Activated T-helper 1 cell treated with anti-CD3 and anti-CD28 coated beads, Interleukin-12 subunit alpha, Interleukin-12 subunit beta, Interleukin-2, Interleukin-4 antibody, amounts not matched to agents 30 ng/mL and 10 ng/mL and 1 ng/mL, durations not matched to agents 14 hours and 24 hours and 36 hours (primary cell): Measurements from ENCODE around the gene ESR1. TPM values are rescaled to one million over a fixed set of nuclear protein-coding genes. Genes with fewer than 3 reads are reported as not detected.
"Not testable (repeated sequence)": the region's sequence is repeated elsewhere in the genome, so short reads cannot be mapped to it uniquely, and the experiment has no call there.

Source experiments
- DNase-seq: peaks from one replicate; pipeline ENCODE4 v3.0.0; 2021; ENCODE audit warnings: low spot score
- H3K27ac Mint-ChIP-seq: one replicate; pipeline ENCODE4 v1.8.0; 2021; ENCODE audit warnings: mild to moderate bottlenecking, mixed read lengths
- H3K27me3 Mint-ChIP-seq: one replicate; pipeline ENCODE4 v1.8.0; 2022; ENCODE audit warnings: mild to moderate bottlenecking, moderate library complexity, mixed read lengths; ENCODE audit not compliant: insufficient read depth
- H3K36me3 Mint-ChIP-seq: one replicate; pipeline ENCODE4 v1.8.0; 2021; ENCODE audit warnings: low read depth, mixed read lengths
- H3K4me1 Mint-ChIP-seq: one replicate; pipeline ENCODE4 v1.8.0; 2021; ENCODE audit warnings: low read depth, mixed read lengths
- H3K4me3 Mint-ChIP-seq: one replicate; pipeline ENCODE4 v1.8.0; 2021; ENCODE audit warnings: mild to moderate bottlenecking, moderate library complexity, mixed read lengths
- H3K9me3 Mint-ChIP-seq: one replicate; pipeline ENCODE4 v1.8.0; 2021; ENCODE audit warnings: mixed read lengths
- intact Hi-C: fragments of 100-400 bp; cut with micrococcal nuclease; formaldehyde crosslinking; loops from one replicate; pipeline ENCODE4 v1.15.1; 2024
- total RNA-seq: library from RNA; stranded (reverse); gene quantifications from 2 replicates; pipeline ENCODE4 v1.2.3, GENCODE V29; 2022

The ESR1 gene
- total RNA-seq, 1 donor from 2014 or later: 0.34 TPM

DNA sequence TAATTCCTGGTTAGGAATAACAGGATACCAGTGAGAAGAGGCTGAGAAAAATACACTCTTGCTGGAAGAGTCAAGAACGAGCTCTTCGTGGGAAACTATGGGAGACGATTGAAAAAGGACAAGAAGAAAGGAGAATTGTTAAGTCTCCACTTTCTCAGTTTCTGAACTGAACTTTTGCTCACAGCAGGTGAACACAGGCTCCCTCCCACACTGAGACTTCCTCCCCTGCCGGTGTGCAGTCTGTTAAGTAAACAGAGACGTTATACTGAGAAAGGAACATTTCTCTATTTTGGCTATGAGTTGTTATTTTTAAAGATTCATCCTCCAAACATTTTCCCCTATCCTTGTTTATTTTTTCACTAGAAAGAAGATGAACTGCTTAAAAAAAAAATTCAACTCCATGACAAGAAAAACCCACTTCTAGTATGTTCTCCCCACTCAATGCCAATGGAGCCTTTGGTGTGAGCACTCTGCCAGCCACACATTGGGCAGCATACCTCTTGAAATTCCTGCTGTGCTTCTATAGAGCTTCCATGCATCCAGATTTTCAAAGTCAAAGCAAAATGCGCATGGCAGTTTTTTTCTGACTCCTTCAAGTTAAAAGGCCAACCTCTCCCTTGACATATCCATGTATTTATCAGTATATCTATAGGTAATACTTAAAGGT is 250.5 kb downstream of the ESR1 start:
- no peaks in the 10 kb centered on the region for H3K4me1 Mint-ChIP-seq
- no peak for DNase-seq
- intact Hi-C loops: no loop called here

DNA sequence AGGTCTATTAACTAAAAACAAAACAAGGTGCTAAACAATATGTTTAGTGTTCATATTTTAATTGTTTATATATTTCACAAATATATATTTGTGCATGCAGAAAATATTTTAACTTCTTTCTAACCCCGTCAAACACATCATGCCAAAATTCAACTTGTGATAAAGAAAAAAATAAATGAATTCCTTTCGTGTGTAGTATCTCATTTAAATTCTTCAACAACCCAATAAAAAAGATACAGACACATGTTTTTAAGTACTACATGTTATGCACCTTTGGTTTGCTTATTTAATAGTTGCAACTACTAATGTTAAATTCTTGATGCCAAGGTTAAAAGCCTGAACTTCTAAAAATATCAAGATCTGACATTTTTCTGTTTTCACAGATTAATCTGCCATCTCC is 252.4 kb downstream of the ESR1 start:
- DNase-seq: no peak
- Mint-ChIP-seq H3K36me3 (no peaks in the 10 kb centered on the region), H3K27me3 (no peaks in the 10 kb centered on the region), H3K4me3 (no peak overlapping the region), H3K9me3 (no peaks in the 10 kb centered on the region), H3K4me1 (no peaks in the 10 kb centered on the region), H3K27ac (no peak overlapping the region)
- intact Hi-C loops: no loop called here

More for the DNA sequence above, 250.5 kb downstream of the ESR1 start:
- no peaks in the 10 kb centered on the region for H3K9me3 Mint-ChIP-seq
- H3K27me3 Mint-ChIP-seq: no peaks in the 10 kb centered on the region
- no peak overlapping the region for H3K27ac Mint-ChIP-seq
- H3K36me3 Mint-ChIP-seq: no peaks in the 10 kb centered on the region
- no peak overlapping the region for H3K4me3 Mint-ChIP-seq

DNA sequence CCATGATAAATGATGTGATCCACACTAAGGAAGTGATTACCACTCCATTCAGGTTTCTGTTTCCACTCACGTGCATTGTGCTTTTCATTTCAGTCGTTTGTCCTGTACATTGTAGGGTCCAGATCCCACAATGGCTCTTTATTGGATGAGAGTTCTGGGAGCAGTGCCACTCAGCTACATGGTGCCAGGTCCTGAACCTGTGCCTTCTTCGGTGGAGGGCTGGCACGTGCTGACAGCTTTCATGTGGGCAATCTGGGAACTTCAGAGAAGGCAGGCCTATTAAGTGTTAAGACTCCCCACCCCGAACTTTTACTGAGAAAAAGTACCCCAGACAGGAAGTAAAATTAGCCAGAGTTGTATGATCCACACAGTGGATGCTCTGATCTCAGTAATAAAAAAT is 255.0 kb downstream of the ESR1 start:
- Mint-ChIP-seq H3K27ac (no peak overlapping the region), H3K36me3 (no peaks in the 10 kb centered on the region), H3K4me3 (no peak overlapping the region)

DNA sequence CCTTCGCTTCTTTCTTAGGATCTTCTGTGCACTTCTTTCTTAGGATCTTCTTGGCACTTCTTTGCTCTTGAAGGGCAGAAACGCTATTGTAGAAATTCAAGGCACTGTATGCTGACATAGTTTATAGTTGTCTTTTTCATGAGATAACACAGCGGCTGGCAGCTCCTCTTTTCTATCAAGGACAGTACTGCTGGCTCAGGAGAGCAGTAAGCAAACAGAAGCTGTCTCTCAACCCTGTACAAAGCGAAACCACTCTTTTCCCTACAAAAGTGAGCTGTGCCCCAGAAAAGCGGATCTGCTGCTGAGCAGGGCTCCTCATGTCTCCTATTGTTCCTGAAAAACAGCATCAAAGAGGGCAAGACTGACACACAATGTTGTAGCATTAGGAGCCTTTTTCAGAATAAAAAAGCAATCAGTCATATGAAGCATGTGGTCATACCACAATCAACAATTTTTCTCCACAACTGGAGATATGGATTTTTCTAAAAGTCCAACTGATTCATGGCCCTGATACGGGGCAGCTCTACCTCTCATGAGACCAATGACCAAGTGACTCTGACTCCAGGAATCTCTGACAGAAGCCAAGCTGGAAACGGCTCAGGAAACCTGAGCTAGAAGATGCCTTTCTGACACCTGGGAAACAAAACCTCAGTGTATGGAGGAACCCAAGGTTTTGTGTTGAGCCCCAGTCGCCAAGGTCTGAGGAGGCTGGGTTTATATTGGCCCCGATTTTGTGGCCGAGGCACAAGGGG is 255.9 kb downstream of the ESR1 start:
- Mint-ChIP-seq H3K27me3 (peaks cover 2% of the 10 kb centered on the region), H3K36me3 (no peaks in the 10 kb centered on the region), H3K27ac (peak overlapping the region; percentile 16), H3K4me1 (no peaks in the 10 kb centered on the region), H3K4me3 (no peak overlapping the region), H3K9me3 (no peaks in the 10 kb centered on the region)
- intact Hi-C loops: no loop called here
- no peak for DNase-seq

More for the DNA sequence above, 255.0 kb downstream of the ESR1 start:
- no peaks in the 10 kb centered on the region for H3K4me1 Mint-ChIP-seq
- DNase-seq: no peak
- peaks cover 2% of the 10 kb centered on the region for H3K27me3 Mint-ChIP-seq
- no peaks in the 10 kb centered on the region for H3K9me3 Mint-ChIP-seq
- intact Hi-C loops: no loop called here

DNA sequence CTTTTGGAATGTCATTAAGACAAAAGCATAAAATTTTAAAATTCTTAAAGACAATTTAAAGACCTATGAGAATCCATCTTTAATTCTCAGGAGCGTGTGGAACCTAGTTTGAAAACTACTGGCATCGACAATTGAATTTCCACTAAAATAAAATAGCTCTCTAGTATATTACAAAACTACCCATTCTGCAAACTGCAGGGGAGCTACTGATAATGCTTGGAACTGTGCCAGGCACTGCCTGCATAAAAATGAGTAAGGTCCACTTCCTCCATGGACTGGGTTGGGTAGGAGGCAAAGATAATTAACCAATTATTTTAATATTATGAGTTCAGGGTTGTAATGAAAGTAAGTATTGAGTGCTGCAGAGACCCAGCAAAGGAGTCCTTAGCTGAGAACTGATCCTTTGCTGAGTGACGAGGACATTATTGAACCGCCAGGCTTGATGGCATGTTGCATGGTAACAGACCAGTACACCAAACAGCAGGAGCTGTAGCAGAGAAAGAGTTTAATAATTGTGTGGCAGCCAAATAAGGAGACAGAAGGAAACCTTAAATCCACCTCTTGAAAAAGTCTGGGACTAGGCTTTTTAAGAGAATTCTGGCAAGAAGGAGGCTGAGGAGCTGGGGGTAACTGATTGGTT is 261.3 kb downstream of the ESR1 start:
- Mint-ChIP-seq H3K36me3 (no peaks in the 10 kb centered on the region), H3K4me3 (no peak overlapping the region), H3K27ac (no peak overlapping the region), H3K27me3 (peaks cover 6% of the 10 kb centered on the region), H3K9me3 (no peaks in the 10 kb centered on the region), H3K4me1 (no peaks in the 10 kb centered on the region)
- intact Hi-C loops: loop anchor here (5.0 kb wide), 1 partner anchor 834 kb away; no protein-coding TSS in a partner anchor
- DNase-seq: no peak

DNA sequence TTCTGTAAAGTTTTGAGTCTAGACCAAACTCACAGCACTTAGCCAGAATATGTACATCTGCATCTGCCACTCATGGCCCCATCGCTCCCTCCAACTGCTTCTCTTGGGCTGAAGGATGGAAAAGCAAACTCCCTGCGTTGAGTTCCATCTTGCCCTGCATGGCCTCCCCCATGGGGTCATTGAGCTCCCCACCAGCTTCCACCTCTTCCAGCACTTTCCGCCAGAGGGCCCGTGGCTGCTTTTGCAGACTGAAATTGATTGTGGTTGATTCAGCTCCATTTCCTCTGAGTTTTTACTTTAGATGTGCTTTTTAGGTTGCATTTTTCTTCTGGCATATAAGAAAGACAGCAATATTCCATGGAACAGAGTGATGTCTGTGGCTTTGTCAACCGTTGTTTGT is 263.1 kb downstream of the ESR1 start:
- intact Hi-C loops: no loop called here
- Mint-ChIP-seq H3K27ac (no peak overlapping the region), H3K36me3 (no peaks in the 10 kb centered on the region), H3K9me3 (peaks cover 7% of the 10 kb centered on the region), H3K27me3 (peaks cover 6% of the 10 kb centered on the region), H3K4me1 (no peaks in the 10 kb centered on the region), H3K4me3 (no peak overlapping the region)
- no peak for DNase-seq

DNA sequence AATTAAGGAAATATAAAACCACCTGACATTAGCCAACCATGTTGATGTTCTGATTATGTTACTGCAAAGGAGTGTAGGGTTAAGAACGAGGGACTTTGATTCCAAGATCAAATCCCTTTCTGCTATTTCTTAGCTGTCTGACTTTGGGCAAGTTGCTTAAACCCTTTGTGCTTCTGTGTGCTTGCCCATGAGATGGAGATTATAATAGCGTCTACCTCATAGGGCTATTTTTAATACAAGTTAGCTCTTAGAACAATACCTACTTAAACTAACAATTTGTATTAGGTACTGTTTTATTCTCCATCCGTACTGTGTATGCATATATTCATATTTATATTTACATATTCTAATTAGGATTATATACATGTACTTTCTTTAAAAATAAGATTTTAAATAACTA is 263.8 kb downstream of the ESR1 start:
- Mint-ChIP-seq H3K4me3 (no peak overlapping the region), H3K9me3 (peaks cover 15% of the 10 kb centered on the region), H3K36me3 (no peaks in the 10 kb centered on the region), H3K27me3 (peaks cover 5% of the 10 kb centered on the region), H3K4me1 (no peaks in the 10 kb centered on the region), H3K27ac (no peak overlapping the region)
- intact Hi-C loops: no loop called here
- no peak for DNase-seq

DNA sequence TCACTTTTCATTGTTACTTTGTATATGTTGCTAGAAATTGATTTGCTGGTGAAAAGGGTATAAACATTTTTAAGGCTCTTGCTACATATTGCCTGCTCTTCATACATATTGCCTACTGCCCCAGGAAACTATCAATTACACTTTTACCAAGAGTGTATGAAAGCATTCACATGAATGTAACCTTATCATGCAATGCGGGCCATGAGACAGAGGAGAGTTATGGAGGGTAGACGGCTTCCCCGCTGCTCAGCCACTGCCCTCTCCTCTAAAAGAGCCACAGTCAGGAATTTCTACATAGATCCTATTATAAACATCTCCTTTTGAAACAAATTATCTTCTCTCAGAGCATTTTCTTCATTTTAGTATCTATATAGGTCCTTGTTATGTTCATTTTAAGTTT is 264.4 kb downstream of the ESR1 start:
- no peak overlapping the region for H3K27ac Mint-ChIP-seq
- H3K9me3 Mint-ChIP-seq: peaks cover 19% of the 10 kb centered on the region

DNA sequence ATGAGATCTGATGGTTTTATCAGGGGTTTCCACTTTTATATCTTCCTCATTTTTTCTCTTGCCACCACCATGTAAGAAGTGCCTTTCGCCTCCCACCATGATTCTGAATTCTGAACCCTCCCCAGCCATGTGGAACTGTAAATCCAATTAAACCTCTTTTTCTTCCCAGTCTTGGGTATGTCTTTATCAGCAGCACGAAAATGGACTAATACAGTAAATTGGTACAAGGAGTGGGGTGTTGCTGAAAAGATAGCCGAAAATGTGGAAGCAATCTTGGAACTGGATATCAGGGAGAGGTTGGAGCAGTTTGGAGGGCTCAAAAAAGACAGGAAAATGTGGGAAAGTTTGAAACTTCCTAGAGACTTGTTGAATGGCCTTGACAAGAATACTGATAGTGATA is 268.8 kb downstream of the ESR1 start:
- DNase-seq, H3K36me3 Mint-ChIP-seq, H3K27ac Mint-ChIP-seq, H3K27me3 Mint-ChIP-seq, H3K4me1 Mint-ChIP-seq, intact Hi-C loops, H3K4me3 Mint-ChIP-seq: not testable (repeated sequence)
- H3K9me3 Mint-ChIP-seq: peaks cover 32% of the 10 kb centered on the region

More for the DNA sequence above, 264.4 kb downstream of the ESR1 start:
- no peak for DNase-seq
- Mint-ChIP-seq H3K4me1 (no peaks in the 10 kb centered on the region), H3K36me3 (no peaks in the 10 kb centered on the region), H3K4me3 (no peak overlapping the region), H3K27me3 (peaks cover 7% of the 10 kb centered on the region)
- intact Hi-C loops: no loop called here

DNA sequence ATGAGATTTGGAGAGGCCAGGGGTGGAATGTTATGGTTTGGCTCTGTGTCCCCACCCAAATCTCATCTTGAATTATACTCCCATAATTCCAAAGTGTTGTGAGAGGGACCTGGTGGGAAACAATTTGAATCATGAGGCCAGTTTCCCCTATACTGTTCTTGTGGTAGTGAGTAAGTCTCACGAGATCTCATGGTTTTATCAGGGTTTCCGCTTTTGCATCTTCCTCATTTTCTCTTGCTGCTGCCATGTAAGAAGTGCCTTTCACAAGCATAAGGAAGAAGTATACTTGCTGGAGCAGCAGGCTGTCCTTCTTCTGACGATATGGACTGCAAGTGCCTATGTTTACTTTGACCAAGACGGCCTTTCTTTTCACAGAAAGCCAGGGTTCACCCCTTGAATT is 270.5 kb downstream of the ESR1 start:
- H3K27me3 Mint-ChIP-seq: peaks cover 5% of the 10 kb centered on the region
- no peak overlapping the region for H3K4me3 Mint-ChIP-seq
- H3K4me1 Mint-ChIP-seq: no peaks in the 10 kb centered on the region
- DNase-seq: no peak
- intact Hi-C loops: no loop called here
- H3K27ac Mint-ChIP-seq: no peak overlapping the region
- peaks cover 37% of the 10 kb centered on the region for H3K9me3 Mint-ChIP-seq
- H3K36me3 Mint-ChIP-seq: no peaks in the 10 kb centered on the region

DNA sequence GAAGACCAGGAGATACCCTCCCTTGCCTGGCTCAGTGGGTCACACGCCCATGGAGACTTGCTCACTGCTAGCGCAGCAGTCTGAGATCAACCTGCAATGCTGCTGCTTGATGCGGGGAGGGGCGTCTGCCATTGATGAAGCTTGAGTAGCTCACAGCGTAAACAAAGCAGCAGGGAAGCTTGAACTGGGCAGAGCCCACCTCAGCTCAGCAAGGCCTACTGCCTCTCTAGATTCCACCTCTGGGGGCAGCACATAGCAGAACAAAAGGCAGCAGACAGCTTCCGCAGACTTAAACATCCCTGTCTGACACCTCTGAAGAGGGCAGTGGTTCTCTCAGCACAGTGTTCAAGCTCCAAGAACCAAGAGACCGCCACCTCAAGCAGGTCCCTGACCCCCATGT is 271.3 kb downstream of the ESR1 start:
- no peak for DNase-seq
- Mint-ChIP-seq H3K27me3 (peaks cover 5% of the 10 kb centered on the region), H3K9me3 (peaks cover 37% of the 10 kb centered on the region), H3K4me3 (no peak overlapping the region), H3K27ac (no peak overlapping the region), H3K36me3 (no peaks in the 10 kb centered on the region), H3K4me1 (no peaks in the 10 kb centered on the region)
- intact Hi-C loops: no loop called here

DNA sequence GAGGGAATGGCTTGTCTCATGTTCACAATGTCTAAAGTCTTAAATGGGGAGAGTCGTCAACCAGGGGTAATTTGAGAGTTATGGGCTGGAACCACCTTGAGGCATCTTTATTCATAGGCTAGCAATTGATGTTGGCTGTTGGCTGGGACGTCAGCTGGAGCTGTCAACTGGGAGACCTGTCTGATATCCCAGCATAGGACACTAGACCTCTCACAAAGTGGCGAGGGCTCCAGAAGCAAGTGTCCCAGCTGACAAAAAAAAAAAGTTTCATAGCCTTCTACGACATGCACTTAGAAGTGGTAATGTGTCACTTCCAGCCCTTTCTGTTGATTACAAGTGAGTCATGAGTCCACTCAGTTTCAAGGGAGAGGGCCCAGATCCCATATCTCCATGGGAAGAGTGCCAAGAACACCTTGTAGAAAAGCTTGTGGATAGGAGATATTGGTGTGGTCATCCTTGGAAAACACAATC is 278.0 kb downstream of the ESR1 start:
- no peak overlapping the region for H3K27ac Mint-ChIP-seq

DNA sequence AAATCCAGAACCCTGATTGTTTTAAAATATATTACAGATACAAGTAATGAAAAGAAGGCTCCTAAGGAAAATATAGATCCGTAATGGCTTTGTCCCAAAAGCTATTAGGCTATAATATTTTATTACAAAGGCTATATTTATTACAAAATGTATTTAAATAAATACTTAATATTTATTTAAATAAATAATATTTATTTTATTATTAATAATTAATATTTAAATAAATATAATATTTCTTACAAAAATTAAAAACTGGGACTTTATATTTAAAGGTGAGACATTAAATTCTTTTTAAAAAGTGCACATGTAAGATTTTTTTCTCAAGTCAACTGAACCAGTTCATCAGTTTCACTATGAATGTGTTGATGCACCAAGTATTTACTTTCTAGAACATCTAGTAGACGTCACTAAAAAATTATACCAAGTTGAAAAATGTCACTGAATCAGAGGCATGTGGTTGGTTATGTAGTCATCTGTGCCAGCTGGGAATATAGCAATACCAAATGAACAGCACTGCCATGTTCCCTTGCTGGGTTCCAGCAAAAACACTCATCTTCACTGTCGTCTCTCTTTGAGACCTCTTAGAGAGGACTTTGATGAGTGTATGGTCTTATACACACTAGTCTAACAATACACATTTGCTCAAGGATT is 278.9 kb downstream of the ESR1 start:
- Mint-ChIP-seq H3K4me1 (no peaks in the 10 kb centered on the region), H3K9me3 (peaks cover 3% of the 10 kb centered on the region), H3K4me3 (no peak overlapping the region), H3K36me3 (no peaks in the 10 kb centered on the region), H3K27me3 (peaks cover 2% of the 10 kb centered on the region), H3K27ac (no peak overlapping the region)
- DNase-seq: no peak
- intact Hi-C loops: no loop called here

More for the DNA sequence above, 278.0 kb downstream of the ESR1 start:
- no peaks in the 10 kb centered on the region for H3K4me1 Mint-ChIP-seq
- no peak overlapping the region for H3K4me3 Mint-ChIP-seq
- no peaks in the 10 kb centered on the region for H3K36me3 Mint-ChIP-seq
- peaks cover 7% of the 10 kb centered on the region for H3K9me3 Mint-ChIP-seq
- DNase-seq: no peak
- intact Hi-C loops: no loop called here
- H3K27me3 Mint-ChIP-seq: peaks cover 2% of the 10 kb centered on the region
